ENCODE measurements around the gene FMNL2.
A peak's percentile ranks its signal among the peaks of the same experiment; 100 is the strongest.
"Not testable (repeated sequence)": the region's sequence is repeated elsewhere in the genome, so short reads cannot be mapped to it uniquely, and the experiment has no call there.

The FMNL2 gene

DNA sequence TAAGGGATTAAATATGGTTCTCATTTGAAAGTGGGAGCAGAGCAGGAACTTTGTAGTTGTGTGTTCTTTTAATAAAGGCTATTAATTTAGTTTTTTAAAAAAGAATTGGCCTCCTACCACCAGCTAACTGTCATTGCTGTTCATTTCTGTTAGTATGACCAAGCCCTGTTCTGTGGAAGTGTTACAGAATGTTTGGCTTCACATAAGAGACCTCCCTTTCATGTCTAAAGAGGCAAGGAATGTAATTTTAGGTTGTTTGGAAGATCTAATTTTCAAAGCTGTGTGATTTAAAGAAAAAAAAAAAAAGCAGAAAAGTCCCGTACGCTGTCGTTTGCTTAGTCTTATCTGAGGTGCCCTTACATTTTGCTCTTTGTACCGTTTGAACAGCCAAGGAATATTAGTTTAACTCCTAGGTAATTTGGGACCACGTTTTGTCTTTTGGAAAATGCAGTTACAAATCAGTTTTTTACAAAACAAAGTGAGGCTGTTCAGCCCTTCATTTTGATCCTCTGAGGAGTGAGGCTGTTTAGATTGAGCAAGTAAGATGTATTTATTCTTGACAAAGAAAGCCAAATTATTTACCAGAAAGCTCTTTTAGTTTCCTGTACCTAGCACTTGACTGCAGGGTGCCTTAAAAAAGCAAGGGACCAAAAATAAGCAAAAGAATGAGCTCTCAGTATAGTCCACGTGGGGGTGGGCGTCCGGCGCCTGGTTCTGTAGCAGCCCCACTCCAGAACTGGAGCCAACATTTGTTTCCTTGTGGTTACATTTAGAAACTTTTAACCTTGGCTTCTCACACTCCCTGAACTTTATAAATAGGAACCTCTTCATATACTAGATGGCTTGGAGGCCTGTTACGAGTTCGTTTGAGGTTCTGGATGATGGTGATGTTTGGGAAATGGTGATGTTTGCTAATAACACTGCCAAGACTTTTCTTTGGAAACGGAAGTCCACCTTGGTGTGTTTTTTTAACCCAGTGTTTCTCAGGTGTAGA lies 136.2 kb downstream of the FMNL2 start:
- Histone ChIP-seq H3K4me1 (peaks cover 41 to 100% (median 95%) of the 10 kb centered on the region in 10 experiments), H3K4me2 (peak overlapping the region in 10 of 11 experiments; percentile 3 to 95 (median 59); a peak in 12 of 22 replicates), H3K4me3 (no peak overlapping the region), H3K27me3 (no peaks in the 10 kb centered on the region), H4K20me1 (peaks cover 0 to 100% (median 55%) of the 10 kb centered on the region in 11 experiments; a peak in 16 of 22 replicates), H3K9me3 (replicated peaks in 1 of 11) (no peaks in the 10 kb centered on the region), H3K9ac (peak overlapping the region in 2 of 11 experiments; percentile 9 to 12; a peak in 1 of 22 replicates), H3K27ac (peak overlapping the region in 10 of 11 experiments; percentile 7 to 92 (median 79); a peak in 14 of 22 replicates), H3K36me3 (peaks cover 0 to 25% (median 3%) of the 10 kb centered on the region in 11 experiments; a peak in 7 of 22 replicates)
- no peak for TF ChIP-seq Cebpa-rat (IDR thresholded peaks at IDR 0.05)

GRCh38 chr2:152472481-152472887 lies 137.5 kb downstream of the FMNL2 start:
- Histone ChIP-seq H3K9me3 (replicated peaks in 1 of 11) (no peaks in the 10 kb centered on the region), H3K4me2 (peak overlapping the region in 9 of 11 experiments; percentile 2 to 95 (median 84); a peak in 15 of 22 replicates), H3K27me3 (no peaks in the 10 kb centered on the region), H4K20me1 (peaks cover 0 to 100% (median 63%) of the 10 kb centered on the region in 11 experiments; a peak in 16 of 22 replicates), H3K9ac (no peak overlapping the region), H3K27ac (peak overlapping the region in 5 of 11 experiments; percentile 7 to 92 (median 35); a peak in 8 of 22 replicates), H3K36me3 (peaks cover 0 to 25% (median 3%) of the 10 kb centered on the region in 11 experiments; a peak in 7 of 22 replicates), H3K4me1 (peaks cover 28 to 100% (median 94%) of the 10 kb centered on the region in 10 experiments), H3K4me3 (no peak overlapping the region)
- peak in 2 of 11 experiments; percentile 12 to 29; a peak in 1 of 22 replicates for TF ChIP-seq Cebpa-rat (IDR thresholded peaks at IDR 0.05)

GRCh38 chr2:152473151-152473857 lies 138.3 kb downstream of the FMNL2 start:
- H3K4me2 ChIP-seq = peak overlapping the region in 9 of 11 experiments; percentile 23 to 95 (median 84); a peak in 12 of 22 replicates
- no peak overlapping the region for H3K4me3 ChIP-seq
- H4K20me1 ChIP-seq = peaks cover 0 to 100% (median 71%) of the 10 kb centered on the region in 11 experiments; a peak in 16 of 22 replicates
- no peak overlapping the region for H3K9ac ChIP-seq
- no peaks in the 10 kb centered on the region for H3K27me3 ChIP-seq
- no peaks in the 10 kb centered on the region for H3K9me3 ChIP-seq (replicated peaks in 1 of 11)
- peak overlapping the region in 3 of 11 experiments; percentile 21 to 43 (median 35); a peak in 2 of 22 replicates for H3K27ac ChIP-seq
- TF ChIP-seq Cebpa-rat (IDR thresholded peaks at IDR 0.05) = no peak
- peaks cover 20 to 100% (median 90%) of the 10 kb centered on the region in 10 experiments for H3K4me1 ChIP-seq
- peaks cover 0 to 25% (median 3%) of the 10 kb centered on the region in 11 experiments; a peak in 7 of 22 replicates for H3K36me3 ChIP-seq

GRCh38 chr2:152474523-152474922 lies 139.5 kb downstream of the FMNL2 start:
- H3K36me3 ChIP-seq = peaks cover 0 to 28% (median 6%) of the 10 kb centered on the region in 11 experiments; a peak in 11 of 22 replicates
- H3K27me3 ChIP-seq; H3K9ac ChIP-seq; H3K9me3 ChIP-seq (replicated peaks in 1 of 11); H3K27ac ChIP-seq; H3K4me3 ChIP-seq: not testable (repeated sequence)
- H3K4me2 ChIP-seq = peak overlapping the region in 3 of 11 experiments; percentile 17 to 67 (median 52); a peak in 4 of 22 replicates
- peaks cover 0 to 98% (median 80%) of the 10 kb centered on the region in 11 experiments; a peak in 16 of 22 replicates for H4K20me1 ChIP-seq
- H3K4me1 ChIP-seq = peaks cover 8 to 95% (median 79%) of the 10 kb centered on the region in 10 experiments

DNA sequence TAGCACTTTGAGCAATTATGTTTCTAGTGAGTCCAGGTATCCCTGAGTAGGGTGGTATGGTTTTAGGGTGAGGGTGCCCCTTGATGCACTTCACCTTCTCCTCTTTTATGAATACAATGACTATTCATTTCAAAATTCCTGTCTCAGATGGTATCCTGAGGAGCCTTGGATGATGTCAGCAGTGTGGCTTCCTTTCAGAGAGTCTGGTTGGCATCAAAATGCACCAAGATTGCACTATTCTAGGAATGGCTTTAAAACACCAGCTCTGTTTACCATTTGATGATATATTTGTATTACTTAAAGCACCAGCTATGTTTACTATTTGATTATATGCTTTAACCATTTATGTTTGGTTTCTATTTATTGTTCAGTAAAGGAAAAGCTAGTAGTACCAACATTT lies 141.0 kb downstream of the FMNL2 start:
- no peak overlapping the region; a peak in 2 of 22 replicates for H3K27ac ChIP-seq
- peaks cover 0 to 98% (median 88%) of the 10 kb centered on the region in 11 experiments; a peak in 16 of 22 replicates for H4K20me1 ChIP-seq
- H3K9me3 ChIP-seq (replicated peaks in 1 of 11) = no peaks in the 10 kb centered on the region
- H3K9ac ChIP-seq = no peak overlapping the region
- no peaks in the 10 kb centered on the region for H3K27me3 ChIP-seq
- H3K4me2 ChIP-seq = peak overlapping the region in 6 of 11 experiments; percentile 1 to 67 (median 38); a peak in 6 of 22 replicates
- no peak overlapping the region for H3K4me3 ChIP-seq
- TF ChIP-seq Cebpa-rat (IDR thresholded peaks at IDR 0.05) = no peak
- H3K36me3 ChIP-seq = peaks cover 0 to 26% (median 16%) of the 10 kb centered on the region in 11 experiments; a peak in 11 of 22 replicates
- H3K4me1 ChIP-seq = peaks cover 0 to 93% (median 64%) of the 10 kb centered on the region in 10 experiments; a peak in 19 of 20 replicates

GRCh38 chr2:152477347-152478092 lies 142.5 kb downstream of the FMNL2 start:
- Histone ChIP-seq H3K4me3 (no peak overlapping the region), H3K4me2 (peak overlapping the region in 4 of 11 experiments; percentile 44 to 67 (median 52); a peak in 8 of 22 replicates), H3K9ac (0 out of 22 replicates have a peak overlapping the region, but pooled peaks of 1 of the 11 experiments have one; percentile 16), H3K36me3 (peaks cover 0 to 30% (median 17%) of the 10 kb centered on the region in 11 experiments; a peak in 11 of 22 replicates), H3K9me3 (replicated peaks in 1 of 11) (no peaks in the 10 kb centered on the region), H3K4me1 (peaks cover 0 to 93% (median 49%) of the 10 kb centered on the region in 10 experiments; a peak in 18 of 20 replicates), H3K27ac (peak overlapping the region in 4 of 11 experiments; percentile 7 to 33 (median 28); a peak in 5 of 22 replicates), H4K20me1 (peaks cover 0 to 98% (median 86%) of the 10 kb centered on the region in 11 experiments; a peak in 16 of 22 replicates), H3K27me3 (no peaks in the 10 kb centered on the region)
- TF ChIP-seq Cebpa-rat (IDR thresholded peaks at IDR 0.05) = no peak

GRCh38 chr2:152479282-152479681 lies 144.3 kb downstream of the FMNL2 start:
- no peak for TF ChIP-seq Cebpa-rat (IDR thresholded peaks at IDR 0.05)
- Histone ChIP-seq H4K20me1 (peaks cover 0 to 98% (median 86%) of the 10 kb centered on the region in 11 experiments; a peak in 16 of 22 replicates), H3K4me3 (no peak overlapping the region), H3K36me3 (peaks cover 0 to 41% (median 26%) of the 10 kb centered on the region in 11 experiments; a peak in 13 of 22 replicates), H3K4me2 (no peak overlapping the region), H3K27ac (peak overlapping the region in 1 of 11 experiments; percentile 15; a peak in 1 of 22 replicates), H3K27me3 (no peaks in the 10 kb centered on the region), H3K9me3 (replicated peaks in 1 of 11) (peaks cover 0 to 9% (median 0%) of the 10 kb centered on the region in 11 experiments; a peak in 2 of 22 replicates), H3K4me1 (peaks cover 0 to 93% (median 33%) of the 10 kb centered on the region in 10 experiments; a peak in 16 of 20 replicates), H3K9ac (no peak overlapping the region)
